ENCODE results near the gene A1CF.
"Not testable (repeated sequence)": the region's sequence is repeated elsewhere in the genome, so short reads cannot be mapped to it uniquely, and the experiment has no call there.

The A1CF gene

DNA sequence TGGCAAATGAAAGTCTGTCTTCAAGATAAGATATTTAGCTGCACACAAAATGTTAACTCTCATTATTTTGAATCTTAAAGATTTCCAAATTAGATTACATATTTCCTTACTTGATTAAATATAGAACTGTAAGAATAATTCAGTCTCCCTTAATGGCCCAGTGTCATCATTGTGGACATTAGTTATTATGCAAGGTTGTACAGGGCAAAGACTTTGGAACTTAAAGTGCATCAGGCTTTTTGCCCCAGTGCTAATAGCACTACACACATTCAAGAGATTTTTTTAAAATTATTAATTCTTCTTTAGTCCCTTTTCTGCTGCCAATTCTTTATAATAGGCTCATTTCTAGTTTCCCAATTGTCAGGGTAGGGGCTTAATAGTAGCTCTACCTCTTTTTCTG is 103.4 kb downstream of the A1CF start:
- not testable (repeated sequence) for DNase-seq

- DNase-seq: not testable (repeated sequence)
These were observed 105.4 kb downstream of the A1CF start for GRCh38 chr10:50780036-50780435.

DNA sequence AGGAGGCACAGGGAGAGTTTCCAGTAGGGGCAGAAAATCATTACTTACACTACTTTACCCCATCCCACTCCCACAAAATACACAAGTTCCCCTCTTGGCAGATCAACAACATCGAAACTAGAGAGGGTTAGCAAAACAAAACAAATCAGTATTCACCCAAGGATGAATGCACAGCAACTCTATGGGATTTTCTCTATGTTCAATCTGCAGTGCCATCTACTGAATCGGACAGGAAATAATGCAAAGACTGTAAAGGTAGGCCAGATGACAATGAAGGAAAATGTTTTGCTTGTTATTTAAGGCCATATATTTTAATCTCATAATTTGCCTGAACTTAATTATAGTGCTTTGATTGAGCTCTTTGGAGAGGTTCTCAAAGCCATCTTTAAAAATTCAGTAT is 110.6 kb downstream of the A1CF start:
- DNase-seq: not testable (repeated sequence)

GRCh38 chr10:50772042-50772441 is 113.4 kb downstream of the A1CF start:
- not testable (repeated sequence) for DNase-seq

DNA sequence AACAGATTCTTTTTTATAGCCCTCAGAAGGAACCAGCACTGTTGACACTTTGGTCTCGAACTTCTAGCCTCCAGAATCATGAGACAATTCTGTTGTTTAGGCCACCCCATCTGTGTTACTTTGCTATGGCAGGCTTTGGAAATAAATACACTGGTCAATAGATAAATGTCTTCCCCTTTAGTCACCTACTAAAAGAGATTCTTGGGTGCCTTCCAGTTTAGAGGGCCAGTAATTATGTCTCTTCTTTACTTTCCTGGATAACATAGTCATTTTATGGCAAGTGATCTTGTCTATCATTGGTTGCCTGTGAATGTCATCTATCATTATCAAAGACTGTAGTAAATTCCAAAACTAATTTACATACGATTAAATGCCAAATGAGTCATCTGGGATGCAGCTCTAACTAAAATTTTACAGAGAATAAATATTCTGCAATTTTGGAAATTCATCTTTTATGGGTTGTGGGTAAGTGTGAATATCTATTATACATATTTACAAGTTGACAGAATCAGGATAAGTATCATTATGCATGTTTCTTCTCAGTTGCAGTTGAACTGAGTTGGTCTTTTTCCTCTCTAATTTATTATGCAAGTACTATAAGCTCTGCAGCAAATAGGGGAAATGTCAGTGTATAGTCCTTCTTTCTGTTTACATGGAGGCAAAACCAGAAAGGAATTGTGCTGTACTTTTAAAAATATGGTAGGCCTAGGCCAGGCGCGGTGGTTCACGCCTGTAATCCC is 118.5 kb downstream of the A1CF start:
- not testable (repeated sequence) for DNase-seq

Measured in activated CD8-positive, alpha-beta memory T cell treated with anti-CD3 and anti-CD28 coated beads, Interleukin-2, amount 50 U/mL, for 4 hours (primary cell).